Chondrocyte (in vitro differentiated cells): ENCODE measurements around the gene COQ4. TPM values are rescaled to one million over a fixed set of nuclear protein-coding genes. Genes with fewer than 3 reads are reported as not detected.
"Not testable (repeated sequence)": the region's sequence is repeated elsewhere in the genome, so short reads cannot be mapped to it uniquely, and the experiment has no call there.

Source experiments
- DNase-seq: peaks from one replicate; pipeline ENCODE4 v3.0.0; 2021; ENCODE audit warnings: mixed read lengths, low spot score
- H3K27ac Mint-ChIP-seq: one replicate; pipeline ENCODE4 v1.8.0; 2021; ENCODE audit warnings: mild to moderate bottlenecking, moderate library complexity, mixed read lengths; ENCODE audit not compliant: unreplicated experiment
- H3K27me3 Mint-ChIP-seq: 2 replicates; pipeline ENCODE4 v1.8.0; 2021; ENCODE audit warnings: low read depth, mixed read lengths
- H3K36me3 Mint-ChIP-seq: 2 replicates; pipeline ENCODE4 v1.8.0; 2021; ENCODE audit warnings: low read depth, mixed read lengths
- H3K4me1 Mint-ChIP-seq: 2 replicates; pipeline ENCODE4 v1.8.0; 2021; ENCODE audit warnings: low read depth, mild to moderate bottlenecking, mixed read lengths
- H3K4me3 Mint-ChIP-seq: one replicate; pipeline ENCODE4 v1.8.0; 2021; ENCODE audit warnings: mild to moderate bottlenecking, moderate library complexity, mixed read lengths; ENCODE audit not compliant: unreplicated experiment
- H3K9me3 Mint-ChIP-seq: 2 replicates; pipeline ENCODE4 v1.8.0; 2021; ENCODE audit warnings: low read depth, mixed read lengths
- CTCF ChIP-seq: fragments of 200-600 bp; sonication (generic); IDR thresholded peaks from 2 replicates; pipeline ENCODE4 v1.5.0; 2021; ENCODE audit warnings: antibody characterized with exemption, mild to moderate bottlenecking, moderate library complexity
- total RNA-seq: library from RNA; stranded (reverse); gene quantifications from 3 replicates; pipeline ENCODE4 v1.2.1, GENCODE V29; 2021

The COQ4 gene
- total RNA-seq, 1 donor from 2014 or later, result 24.5 TPM

DNA sequence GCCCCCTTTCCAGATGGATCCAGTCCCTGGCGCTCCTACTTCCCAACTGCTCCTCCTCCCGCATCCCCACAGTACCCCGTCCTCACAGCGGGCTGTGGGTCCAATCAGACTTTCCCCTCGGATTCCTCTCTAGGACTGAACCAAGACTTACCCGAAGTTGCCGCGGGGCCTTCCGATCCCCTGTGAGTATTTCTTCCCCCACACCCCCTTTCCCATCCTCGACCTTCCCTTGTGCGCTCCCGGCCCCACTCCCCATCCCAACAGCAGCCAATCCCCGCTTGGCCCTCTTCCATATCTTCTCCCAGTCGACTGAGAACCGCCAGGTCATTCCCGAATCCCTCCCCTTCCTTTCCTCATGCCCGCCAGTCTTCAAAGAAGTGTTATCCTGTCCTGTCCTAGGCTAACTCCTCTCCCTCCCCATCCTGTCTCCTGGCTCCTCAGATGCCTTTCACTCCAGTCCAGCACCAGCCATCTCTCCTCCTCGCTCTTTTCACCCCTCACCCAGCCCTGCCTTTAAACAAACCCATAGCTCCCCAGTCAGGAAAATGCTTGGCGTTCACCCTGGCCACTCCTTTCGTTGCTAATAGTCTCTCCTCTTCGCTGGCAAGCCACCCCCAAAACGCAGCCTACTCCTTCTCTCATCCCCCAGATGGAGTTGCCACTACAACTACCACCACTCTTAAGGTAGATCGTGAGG, 45.9 kb upstream of the COQ4 start:
- peak overlapping the region; percentile 96 for H3K27ac Mint-ChIP-seq
- no peak for DNase-seq
- H3K27me3 Mint-ChIP-seq, result no peaks in the 10 kb centered on the region

GRCh38 chr9:128279088-128280073, 43.3 kb upstream of the COQ4 start:
- peaks cover 25% of the 10 kb centered on the region for H3K4me1 Mint-ChIP-seq
- not testable (repeated sequence) for H3K36me3 Mint-ChIP-seq, H3K4me3 Mint-ChIP-seq, DNase-seq, H3K27me3 Mint-ChIP-seq, H3K9me3 Mint-ChIP-seq
- H3K27ac Mint-ChIP-seq, result peak overlapping the region; percentile 47

More for the DNA sequence above, 45.9 kb upstream of the COQ4 start:
- Mint-ChIP-seq H3K9me3 (no peaks in the 10 kb centered on the region), H3K4me3 (peak overlapping the region; percentile 100), H3K36me3 (peaks cover 9% of the 10 kb centered on the region), H3K4me1 (peaks cover 42% of the 10 kb centered on the region)
- no peak for TF ChIP-seq CTCF

- Mint-ChIP-seq H3K9me3 (no peaks in the 10 kb centered on the region), H3K4me3 (no peak overlapping the region), H3K27ac (no peak overlapping the region), H3K36me3 (peaks cover 1% of the 10 kb centered on the region), H3K27me3 (no peaks in the 10 kb centered on the region), H3K4me1 (peaks cover 18% of the 10 kb centered on the region)
- DNase-seq, result no peak
- no peak for TF ChIP-seq CTCF
These were observed 42.5 kb upstream of the COQ4 start for GRCh38 chr9:128280084-128280622.

DNA sequence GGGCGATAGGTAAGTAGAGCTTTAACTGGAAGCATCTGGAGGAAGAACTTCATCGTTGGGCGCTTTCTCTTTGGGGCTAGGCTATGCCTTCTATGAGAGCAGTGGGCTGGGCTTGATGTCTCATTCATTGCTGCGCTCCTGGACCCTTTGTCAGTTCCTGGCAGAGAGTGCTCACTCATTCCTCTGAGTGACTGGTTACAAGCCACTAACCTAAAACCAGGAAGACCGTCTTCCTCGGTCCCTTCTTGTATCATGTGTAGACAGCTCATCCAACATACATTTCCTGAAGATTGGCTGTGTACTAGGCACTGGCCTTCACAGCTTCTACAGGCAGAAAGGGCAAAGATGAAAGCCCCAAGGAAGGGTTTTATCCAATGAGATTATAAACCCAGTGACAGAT, 40.1 kb upstream of the COQ4 start:
- no peaks in the 10 kb centered on the region for H3K27me3 Mint-ChIP-seq
- H3K4me3 Mint-ChIP-seq, result no peak overlapping the region
- H3K36me3 Mint-ChIP-seq, result peaks cover 3% of the 10 kb centered on the region
- TF ChIP-seq CTCF, result no peak
- no peak for DNase-seq
- no peak overlapping the region for H3K27ac Mint-ChIP-seq
- no peaks in the 10 kb centered on the region for H3K9me3 Mint-ChIP-seq
- H3K4me1 Mint-ChIP-seq, result peaks cover 11% of the 10 kb centered on the region

DNA sequence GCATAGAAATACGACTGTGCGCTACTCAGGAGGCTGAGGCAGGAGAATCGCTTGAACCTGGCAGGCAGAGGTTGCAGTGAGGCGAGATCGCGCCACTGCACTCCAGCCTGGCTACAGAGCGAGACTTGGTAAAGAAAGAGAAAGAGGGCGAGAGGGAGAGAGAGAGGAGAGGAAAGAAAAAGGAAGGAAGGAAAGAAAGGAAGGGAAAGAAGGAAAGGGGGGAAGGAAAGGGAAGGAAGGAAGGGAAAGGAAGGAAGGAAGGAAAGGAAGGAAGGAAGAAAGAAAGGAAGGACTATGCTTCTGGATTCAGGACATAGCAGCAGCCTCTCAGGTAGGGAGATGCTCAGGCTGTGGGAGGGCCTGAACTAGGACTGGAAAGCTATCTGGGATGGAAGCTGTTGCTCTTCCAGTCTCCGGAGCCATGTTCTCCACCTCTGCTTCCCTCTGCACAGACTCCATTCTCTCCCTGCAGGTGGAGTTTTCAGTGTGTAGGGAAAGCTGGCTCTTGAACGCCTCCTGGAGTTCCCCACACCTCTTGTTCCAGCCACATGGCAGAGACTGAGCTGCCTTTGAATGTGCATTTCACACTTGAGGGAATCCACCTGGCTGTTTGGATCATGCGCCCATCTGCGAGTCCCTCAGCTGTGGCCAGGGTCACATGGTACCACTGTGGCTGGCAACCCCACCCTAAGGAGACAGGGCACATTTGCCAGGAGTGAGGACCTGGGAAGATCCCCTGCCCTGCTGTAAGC, 37.4 kb upstream of the COQ4 start:
- Mint-ChIP-seq H3K4me3 (no peak overlapping the region), H3K27ac (no peak overlapping the region), H3K36me3 (peaks cover 9% of the 10 kb centered on the region), H3K27me3 (no peaks in the 10 kb centered on the region), H3K9me3 (no peaks in the 10 kb centered on the region), H3K4me1 (peaks cover 4% of the 10 kb centered on the region)
- no peak for TF ChIP-seq CTCF
- DNase-seq, result no peak
